HEK293 (cell line): ENCODE results near the gene TM2D1.

Source experiments
- CTCF ChIA-PET: fragments of 350-600 bp; formaldehyde crosslinking; extraction: SDS; loops from one replicate; lab custom pipeline; 2021; ENCODE audit warnings: antibody characterized with exemption; lab: Yijun Ruan, JAX
- POLR2A ChIA-PET: fragments of 300-600 bp; formaldehyde crosslinking; extraction: SDS; loops from one replicate; lab custom pipeline; 2020; ENCODE audit warnings: antibody characterized with exemption, inconsistent platforms; lab: Yijun Ruan, JAX
- H3K27ac ChIP-seq: fragments of 200-500 bp; sonication (Bioruptor generic); 2 replicates; pipeline ENCODE4 v1.5.1; 2014; ENCODE audit warnings: low read depth, low read length, control low read depth, inconsistent platforms; ENCODE audit errors: extremely low read depth
- H3K36me3 ChIP-seq, 2 experiments: fragments of 200-500 bp in 1 of 2; sonication (Bioruptor generic) in 1 of 2; 1 replicate in 1 of 2; 2 replicates in 1 of 2; pipeline ENCODE4 v1.5.1; 2014 to 2017; ENCODE audit warnings: inconsistent platforms in 2 of 2, low read length in 2 of 2; ENCODE audit not compliant: control insufficient read depth in 2 of 2, insufficient read depth in 1 of 2
- H3K4me1 ChIP-seq: fragments of 200-500 bp; sonication (Bioruptor generic); 2 replicates; pipeline ENCODE4 v1.5.1; 2014; ENCODE audit warnings: mild to moderate bottlenecking, low read length, inconsistent platforms; ENCODE audit not compliant: control insufficient read depth, insufficient read depth
- H3K4me3 ChIP-seq: 2 replicates; pipeline ENCODE4 v1.5.1; 2011; ENCODE audit warnings: low read depth, mild to moderate bottlenecking, control low read depth, low read length, moderate library complexity
- H3K9me3 ChIP-seq: fragments of 200-500 bp; sonication (Bioruptor generic); 2 replicates; pipeline ENCODE4 v1.5.1; 2014; ENCODE audit warnings: low read depth, low read length, inconsistent platforms; ENCODE audit not compliant: control insufficient read depth, insufficient read depth
- ATF2 ChIP-seq: fragments of 450-650 bp; formaldehyde crosslinking; IDR thresholded peaks from 2 replicates; pipeline ENCODE4 v1.5.1; 2016; ENCODE audit warnings: missing biosample characterization, missing genetic modification characterization, low read depth
- GFI1B ChIP-seq: fragments of 450-650 bp; formaldehyde crosslinking; IDR thresholded peaks from 2 replicates; pipeline ENCODE4 v1.5.1; 2016; ENCODE audit warnings: missing biosample characterization, missing genetic modification characterization
- GLIS1 ChIP-seq: fragments of 450-650 bp; formaldehyde crosslinking; IDR thresholded peaks from 2 replicates; pipeline ENCODE4 v1.5.1; 2016; ENCODE audit warnings: missing biosample characterization, missing genetic modification characterization
- HIC1 ChIP-seq: fragments of 450-650 bp; formaldehyde crosslinking; IDR thresholded peaks from 2 replicates; pipeline ENCODE4 v1.5.1; 2016; ENCODE audit warnings: missing biosample characterization, missing genetic modification characterization
- MZF1 ChIP-seq: fragments of 450-650 bp; formaldehyde crosslinking; IDR thresholded peaks from 2 replicates; pipeline ENCODE4 v1.5.1; 2017; ENCODE audit warnings: missing biosample characterization, missing genetic modification characterization, borderline replicate concordance
- TRIM28 ChIP-seq: IDR thresholded peaks from 2 replicates; pipeline ENCODE4 v1.6.1; 2011; ENCODE audit warnings: low read length, control low read depth, borderline replicate concordance
- ZBTB11 ChIP-seq: fragments of 450-650 bp; formaldehyde crosslinking; conservative IDR thresholded peaks from 2 replicates; pipeline ENCODE4 v1.5.1; 2016; ENCODE audit warnings: low read depth, missing biosample characterization, missing genetic modification characterization
- ZNF10 ChIP-seq: fragments of 450-650 bp; formaldehyde crosslinking; IDR thresholded peaks from 2 replicates; pipeline ENCODE4 v1.5.1; 2017; ENCODE audit warnings: missing biosample characterization, missing genetic modification characterization
- ZNF174 ChIP-seq: fragments of 450-650 bp; formaldehyde crosslinking; IDR thresholded peaks from 2 replicates; pipeline ENCODE4 v1.5.0; 2017; ENCODE audit warnings: missing biosample characterization, mild to moderate bottlenecking, missing genetic modification characterization
- ZNF416 ChIP-seq: fragments of 450-650 bp; formaldehyde crosslinking; IDR thresholded peaks from 2 replicates; pipeline ENCODE4 v1.5.1; 2016; ENCODE audit warnings: missing biosample characterization, missing genetic modification characterization
- ZNF426 ChIP-seq: fragments of 450-650 bp; formaldehyde crosslinking; IDR thresholded peaks from 2 replicates; pipeline ENCODE4 v1.5.1; 2017; ENCODE audit warnings: missing biosample characterization, missing genetic modification characterization, mild to moderate bottlenecking, inconsistent platforms, moderate library complexity
- ZNF510 ChIP-seq: fragments of 450-650 bp; formaldehyde crosslinking; IDR thresholded peaks from 2 replicates; pipeline ENCODE4 v1.5.1; 2018; ENCODE audit warnings: mild to moderate bottlenecking, missing genetic modification characterization, missing biosample characterization; ENCODE audit not compliant: insufficient replicate concordance
- ZNF513 ChIP-seq: fragments of 450-650 bp; IDR thresholded peaks from 2 replicates; pipeline ENCODE4 v1.5.1; 2018; ENCODE audit warnings: missing biosample characterization, missing genetic modification characterization
- ZNF561 ChIP-seq: fragments of 450-650 bp; IDR thresholded peaks from 2 replicates; pipeline ENCODE4 v1.5.1; 2018; ENCODE audit warnings: missing biosample characterization, missing genetic modification characterization, borderline replicate concordance
- ZNF704 ChIP-seq: fragments of 450-650 bp; formaldehyde crosslinking; IDR thresholded peaks from 2 replicates; pipeline ENCODE4 v1.5.1; 2016; ENCODE audit warnings: missing biosample characterization, missing genetic modification characterization
- ZNF843 ChIP-seq: fragments of 450-650 bp; formaldehyde crosslinking; IDR thresholded peaks from 2 replicates; pipeline ENCODE4 v1.5.1; 2016; ENCODE audit warnings: missing biosample characterization, missing genetic modification characterization
- ZSCAN16 ChIP-seq: fragments of 450-650 bp; formaldehyde crosslinking; IDR thresholded peaks from 2 replicates; pipeline ENCODE4 v1.5.1; 2016; ENCODE audit warnings: missing biosample characterization, missing genetic modification characterization
- ZSCAN5A ChIP-seq: fragments of 450-650 bp; formaldehyde crosslinking; IDR thresholded peaks from 2 replicates; pipeline ENCODE4 v1.5.1; 2016; ENCODE audit warnings: missing biosample characterization, missing genetic modification characterization

The TM2D1 gene

GRCh38 chr1:61756773-61757172, 31.8 kb upstream of the TM2D1 start:
- Histone ChIP-seq H3K4me1 (no peaks in the 10 kb centered on the region), H3K4me3 (no peak overlapping the region), H3K36me3 (peaks cover 0 to 2% of the 10 kb centered on the region in 2 experiments; a peak in 1 of 3 replicates), H3K27ac (no peak overlapping the region), H3K9me3 (no peaks in the 10 kb centered on the region)
- TF ChIP-seq ZSCAN16 (tag by site-specific recombination) (no peak), GFI1B (tag by site-specific recombination) (no peak), ZNF513 (tag by site-specific recombination) (no peak), MZF1 (tag by site-specific recombination) (no peak), ZNF843 (tag by site-specific recombination) (no peak), ZNF561 (tag by site-specific recombination) (no peak), TRIM28 (no peak), ZNF510 (tag by site-specific recombination) (no peak), ZNF426 (tag by site-specific recombination) (no peak), ATF2 (tag by site-specific recombination) (no peak), ZNF704 (tag by site-specific recombination) (no peak), ZBTB11 (tag by site-specific recombination) (no peak), ZNF416 (tag by site-specific recombination) (no peak), ZNF10 (no peak), GLIS1 (tag by site-specific recombination) (no peak), HIC1 (no peak), ZNF174 (tag by site-specific recombination) (no peak), ZSCAN5A (tag by site-specific recombination) (no peak)
- CTCF ChIA-PET = interaction anchor here (0.6 kb wide), 1 partner anchor 48 kb away, joined by 3 read pairs; no protein-coding TSS in a partner anchor
- POLR2A ChIA-PET = no interaction called here
